HG03196 (cell line): ENCODE data around the gene HS6ST1.
A peak's percentile ranks its signal among the peaks of the same experiment; 100 is the strongest.
"Not testable (repeated sequence)": the region's sequence is repeated elsewhere in the genome, so short reads cannot be mapped to it uniquely, and the experiment has no call there.

Experiments
- ATAC-seq: cut with Tn5 transposase; IDR thresholded peaks from one replicate; pipeline ENCODE4 v1.9.1; 2021; ENCODE audit not compliant: unreplicated experiment

Gene HS6ST1

DNA sequence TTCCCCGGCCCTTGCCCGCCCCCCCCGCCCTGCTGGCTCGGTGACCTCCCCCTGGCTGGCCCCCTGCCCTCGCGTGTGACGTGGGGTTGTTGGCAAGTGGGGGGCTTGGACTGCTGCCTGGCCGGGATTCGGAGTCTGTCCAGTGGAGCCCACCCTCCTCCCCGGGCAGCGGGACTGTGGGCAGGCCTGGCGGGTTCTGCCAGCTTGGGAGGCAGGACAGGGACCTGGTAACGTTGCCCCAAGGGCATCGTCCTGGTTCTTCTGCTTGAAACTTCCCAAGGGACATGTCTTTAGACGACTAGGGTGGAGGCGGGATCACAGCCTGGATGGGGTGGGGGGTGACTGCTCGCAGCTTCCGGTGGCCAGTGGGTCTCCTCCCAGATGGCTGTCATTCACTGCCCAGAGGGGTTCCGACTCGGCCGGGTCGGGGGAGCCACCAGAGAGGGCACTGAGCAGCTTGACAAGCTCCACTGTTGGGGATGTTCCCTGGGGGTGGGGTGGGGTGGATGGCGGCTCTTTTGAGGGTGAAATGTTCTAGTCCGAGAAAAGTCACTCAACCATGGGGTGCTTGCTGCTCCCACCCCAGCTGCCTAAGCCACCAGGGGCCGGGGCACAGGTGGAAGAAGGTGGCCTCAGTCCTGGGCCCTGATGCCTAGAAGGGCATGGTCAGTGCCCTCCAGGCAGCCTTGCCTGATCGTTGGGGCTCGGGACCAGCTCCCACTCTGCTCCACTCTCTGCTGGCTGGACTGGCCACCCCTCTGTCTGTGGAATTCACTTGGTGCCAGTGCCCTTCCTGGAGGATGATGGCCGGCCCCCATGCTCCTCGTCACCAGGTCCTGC, 4.3 kb upstream of the HS6ST1 start:
- no peak for ATAC-seq

DNA sequence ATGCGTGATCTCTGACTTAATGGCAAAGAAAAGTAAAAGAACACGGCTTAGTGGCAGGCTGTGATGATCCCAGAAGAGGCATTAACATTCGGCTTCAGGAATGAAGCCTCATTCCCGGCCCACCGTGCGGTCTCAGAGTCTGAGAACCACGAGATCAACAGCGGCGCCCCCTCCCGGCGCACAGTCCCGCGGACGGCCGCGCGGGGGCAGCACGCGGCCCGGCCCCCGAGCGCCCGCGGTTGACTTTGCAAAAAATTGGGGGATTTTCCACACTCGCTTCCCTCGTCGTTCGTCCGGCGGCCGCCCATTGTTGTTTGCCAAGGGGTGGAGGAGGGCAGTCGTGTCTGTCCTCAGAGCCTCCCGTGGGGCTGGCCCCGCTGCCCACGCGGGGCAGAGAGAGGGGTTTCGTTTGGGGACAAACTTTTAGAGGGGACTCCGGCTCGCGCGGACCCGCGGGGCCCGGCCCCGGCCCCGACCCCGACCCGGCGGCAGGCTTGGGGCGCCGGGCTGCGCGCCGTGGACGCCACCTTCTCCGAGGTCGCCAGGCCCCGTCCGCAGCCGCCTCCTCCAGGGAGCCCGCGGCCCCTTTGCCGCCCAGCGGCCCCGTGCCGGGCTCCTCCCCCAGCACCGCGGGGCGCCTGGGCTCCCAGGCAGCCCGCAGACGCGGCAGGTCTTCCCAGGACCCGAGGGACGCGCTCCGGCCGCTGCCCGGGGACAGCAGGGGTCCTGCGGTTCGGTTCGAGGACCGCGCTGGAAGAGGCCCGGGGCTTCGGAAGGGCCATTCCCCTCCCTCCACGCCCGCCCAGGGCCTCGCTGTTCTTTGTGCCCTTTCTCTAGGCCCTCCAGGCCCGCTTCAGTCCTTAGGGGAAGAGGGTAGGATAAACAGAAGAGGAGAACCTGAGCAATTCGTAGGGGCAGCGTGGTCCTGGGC, 3.4 kb upstream of the HS6ST1 start:
- ATAC-seq: peak; percentile 43

DNA sequence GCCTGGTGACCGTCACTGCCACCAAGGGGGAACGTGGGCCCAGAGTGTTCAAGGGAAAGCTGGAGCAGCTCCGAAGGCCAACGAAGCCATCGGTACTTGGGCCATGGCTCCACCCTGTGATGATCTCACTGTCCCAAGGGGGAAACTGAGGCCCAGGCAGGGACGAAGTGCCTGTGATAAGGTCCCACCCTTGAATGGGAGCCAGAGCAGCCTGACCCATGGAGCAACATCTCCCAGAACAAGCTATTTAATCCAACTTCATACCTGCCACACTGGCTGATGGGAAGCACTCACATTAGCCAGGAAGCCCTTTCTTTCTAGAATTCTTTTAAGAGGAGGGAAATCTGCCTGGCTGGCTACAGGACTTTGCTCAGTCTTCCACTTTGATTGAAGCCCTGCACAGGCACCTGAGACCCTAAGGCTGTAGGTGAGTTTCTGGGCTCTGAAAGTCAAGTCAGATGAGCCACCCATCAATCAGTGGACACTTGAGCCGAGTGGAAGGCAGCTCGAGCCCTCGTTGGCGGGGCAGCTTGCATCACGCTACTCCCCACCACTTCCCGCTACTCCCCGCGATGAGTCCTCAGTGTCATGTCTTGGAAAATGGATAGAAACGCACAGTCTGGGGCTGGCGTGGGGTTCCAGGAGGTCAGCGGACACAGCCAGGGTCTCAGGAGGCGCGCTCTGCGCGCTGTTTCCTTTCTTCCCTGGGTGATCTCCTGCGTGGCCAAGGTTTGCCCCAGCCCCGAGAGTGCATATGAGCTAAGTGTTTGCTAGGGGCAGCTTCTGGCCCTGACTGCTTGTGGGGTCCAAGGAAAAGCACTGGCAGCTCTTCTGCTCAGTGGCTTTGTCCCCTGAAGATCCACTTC, 2.5 kb upstream of the HS6ST1 start:
- no peak for ATAC-seq

DNA sequence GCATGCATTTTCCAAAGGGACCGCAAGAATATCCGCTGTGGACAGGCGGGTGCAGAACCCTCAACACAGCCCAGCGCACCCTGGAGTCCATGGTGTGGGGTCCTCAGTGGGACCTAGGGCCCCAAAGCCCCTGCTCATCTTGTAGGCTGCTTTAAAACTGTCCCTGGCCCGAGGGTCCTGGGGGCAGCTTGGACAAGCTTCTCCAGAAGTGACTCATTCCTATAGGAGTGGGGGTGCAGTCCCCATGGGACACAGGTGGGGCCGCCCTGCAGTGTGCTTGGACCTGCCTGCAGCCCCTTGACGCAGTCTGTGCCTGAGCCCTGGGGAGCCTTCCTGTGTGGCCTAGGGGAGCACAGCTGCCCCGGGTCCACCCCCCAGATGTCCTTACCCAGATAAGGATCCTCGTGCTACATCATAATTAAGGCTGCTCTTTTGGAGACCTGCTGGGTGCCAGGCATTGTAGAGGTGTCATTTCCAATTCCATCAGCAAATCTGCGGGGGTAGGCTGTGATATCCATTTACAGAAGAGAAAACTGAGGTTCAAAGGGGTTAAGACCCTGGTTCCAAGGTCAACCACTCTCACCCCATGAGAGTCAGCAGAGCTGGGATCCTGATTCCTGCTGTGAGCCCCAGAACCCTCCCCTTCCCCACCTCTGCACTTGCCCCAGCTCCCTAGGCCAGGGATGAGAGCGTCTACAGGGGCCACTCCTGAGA, 1.7 kb upstream of the HS6ST1 start:
- no peak for ATAC-seq

DNA sequence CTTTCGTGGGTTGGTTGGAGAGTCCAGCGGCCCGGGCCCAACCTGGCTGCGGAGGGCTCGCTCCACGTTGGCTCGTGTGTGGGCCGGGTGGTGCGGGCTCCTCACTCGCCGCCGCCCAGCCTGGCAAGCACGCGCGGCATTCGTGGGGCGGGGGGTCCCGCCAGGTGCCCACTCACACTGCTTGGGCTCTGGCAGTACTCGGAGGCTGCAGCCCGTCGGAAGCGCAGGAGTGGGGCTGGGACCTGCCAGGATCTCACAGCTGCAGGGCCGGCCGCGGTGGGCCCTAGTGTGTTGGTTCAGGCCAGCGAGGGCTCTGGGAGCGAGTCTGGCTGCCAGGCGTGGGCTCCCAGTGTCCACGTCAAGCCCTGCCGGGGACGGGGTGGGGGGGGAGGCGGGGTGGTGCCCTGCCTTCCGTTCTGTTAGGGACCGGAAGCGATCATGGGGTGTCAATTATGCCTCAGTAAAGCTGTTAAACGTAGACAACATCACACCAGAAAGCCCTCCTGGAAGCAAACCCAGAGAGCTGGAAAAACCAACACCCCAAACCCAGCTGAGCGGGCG, 1.0 kb upstream of the HS6ST1 start:
- no peak for ATAC-seq

DNA sequence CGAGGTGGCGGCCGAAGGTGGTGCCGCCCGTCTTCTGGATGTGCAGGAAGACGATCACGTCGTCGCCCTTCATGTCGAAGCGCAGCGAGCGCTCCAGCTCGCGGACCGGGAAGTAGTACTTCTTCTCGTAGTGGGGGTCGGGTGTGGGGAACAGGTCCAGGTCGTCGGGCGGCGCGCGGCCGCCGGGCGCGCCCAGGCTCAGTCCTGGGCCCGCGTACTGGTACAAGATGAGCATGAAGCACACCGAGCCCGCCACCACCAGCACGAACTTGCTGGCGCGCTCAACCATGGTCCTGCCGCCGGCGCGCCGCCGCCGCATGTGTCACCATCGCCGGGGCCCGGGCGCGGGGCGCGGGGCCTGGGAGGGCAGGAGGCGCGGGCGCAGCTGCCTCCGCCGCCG, 423 bp downstream of the HS6ST1 start:
- ATAC-seq: peak; percentile 1

DNA sequence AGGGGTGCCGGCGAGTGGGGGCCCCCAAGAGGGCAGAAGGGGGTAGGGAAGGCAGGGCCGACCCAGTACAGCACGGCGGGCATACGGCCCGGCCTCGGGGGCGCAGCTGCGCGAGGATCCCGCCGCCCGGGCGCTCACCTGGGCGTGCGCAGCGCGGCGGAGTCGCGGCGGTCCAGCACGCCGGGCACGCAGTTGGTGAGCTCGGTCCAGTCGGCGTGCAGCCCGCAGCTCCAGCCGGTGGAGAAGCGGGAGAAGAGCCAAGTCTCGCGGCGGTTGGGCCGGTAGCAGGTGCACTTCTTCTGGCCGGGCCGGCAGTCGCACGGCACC, 806 bp downstream of the HS6ST1 start:
- ATAC-seq: not testable (repeated sequence)

DNA sequence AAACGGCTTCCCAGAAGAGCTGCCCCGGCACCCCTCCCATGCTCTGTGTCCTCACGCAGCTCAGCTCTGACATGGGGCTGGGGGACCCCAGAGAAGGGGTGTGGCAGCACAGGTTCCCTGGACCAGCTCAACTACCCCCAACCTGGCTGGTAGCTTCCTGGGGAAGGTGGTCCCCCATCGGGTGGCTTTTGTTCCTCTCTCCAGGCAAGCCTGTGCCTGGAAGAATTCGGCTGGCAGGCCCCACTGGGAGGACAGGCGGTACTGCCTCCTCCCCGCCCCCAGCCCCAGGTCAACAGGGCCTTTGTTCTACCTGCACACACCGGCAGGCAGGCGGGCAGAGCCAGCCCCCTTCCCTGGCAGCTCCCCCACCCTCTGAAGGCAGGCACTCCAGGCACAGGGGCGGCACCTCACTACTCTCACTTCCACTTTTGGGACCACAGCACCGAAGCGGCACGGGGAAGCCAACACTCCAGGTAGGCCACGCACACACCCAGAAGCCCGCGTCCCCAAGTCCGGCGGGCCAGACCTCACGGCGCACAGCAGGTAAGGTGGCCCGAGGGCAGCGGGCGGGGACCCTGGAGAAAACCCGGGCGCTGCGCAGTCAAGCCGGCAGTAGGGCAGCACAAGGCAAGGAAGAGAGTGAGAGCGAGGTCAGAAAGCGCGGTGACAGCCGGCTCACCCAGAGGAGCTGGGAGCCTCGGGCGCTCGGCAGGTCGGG, 1.3 kb downstream of the HS6ST1 start:
- ATAC-seq: peak; percentile 42

DNA sequence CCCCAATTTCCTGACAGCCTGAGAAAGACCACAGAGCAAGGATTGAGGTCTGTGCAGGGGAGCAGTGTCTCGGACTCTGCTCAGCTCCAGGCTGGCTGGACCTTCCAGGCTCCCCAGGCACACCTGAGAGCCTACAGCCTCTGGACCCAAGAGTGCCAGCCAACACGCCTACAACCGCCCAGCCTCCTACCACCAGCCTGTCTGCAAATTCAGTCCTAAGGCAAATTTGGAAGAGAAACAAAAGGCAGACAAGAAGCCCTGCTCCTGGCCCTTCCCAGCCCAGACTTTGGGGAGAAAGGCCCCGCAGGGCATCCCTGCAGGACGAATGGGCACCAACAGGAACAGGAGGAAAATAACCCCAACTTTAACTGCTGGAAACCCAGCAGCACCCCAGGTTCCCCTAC, 1.9 kb downstream of the HS6ST1 start:
- ATAC-seq: no peak

DNA sequence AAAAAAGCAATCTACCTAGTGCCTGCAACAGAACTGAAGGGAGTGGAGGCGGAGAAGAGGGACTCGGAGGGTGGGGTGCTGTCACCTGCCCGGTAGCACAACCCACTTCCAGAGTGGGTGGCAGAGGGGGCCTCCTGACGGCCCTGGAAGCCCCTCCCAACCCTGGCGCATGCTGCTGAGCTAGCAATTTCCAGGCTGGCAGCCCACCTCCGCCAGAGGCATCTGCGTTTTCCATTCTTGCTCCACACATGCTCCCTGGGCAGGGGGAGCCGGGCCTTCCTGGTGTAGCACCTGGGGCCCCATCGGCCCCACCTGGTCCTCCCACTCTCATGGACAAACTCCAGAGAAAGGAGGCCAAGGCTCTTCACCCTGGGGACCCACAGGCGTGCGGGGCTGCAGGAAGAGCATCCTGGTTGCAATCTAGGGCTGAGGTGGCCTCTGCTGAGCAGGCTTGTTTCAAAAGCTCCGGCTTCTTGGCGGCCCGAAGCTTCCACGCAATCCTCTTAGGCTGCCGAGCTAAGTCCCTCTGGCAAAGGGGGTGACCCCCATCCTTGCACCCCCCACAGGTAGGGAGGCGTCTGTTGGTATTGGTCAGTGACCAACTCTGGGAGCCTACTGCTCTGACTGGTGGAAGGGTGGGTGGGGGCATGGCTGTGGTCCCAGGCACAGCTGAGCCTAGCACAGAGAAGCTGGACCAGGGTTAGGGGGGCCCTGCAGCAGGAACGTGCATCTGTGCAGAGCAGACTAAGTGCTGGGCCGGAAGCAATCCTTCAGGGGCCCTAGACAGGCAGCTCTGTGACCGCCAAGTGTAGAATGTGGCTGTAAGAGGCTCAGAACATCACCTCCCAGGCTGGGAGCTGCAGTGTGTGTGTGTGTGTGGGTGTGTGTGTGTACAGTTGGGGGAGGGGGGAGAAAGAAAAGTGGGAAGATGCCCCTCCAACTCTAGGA, 2.6 kb downstream of the HS6ST1 start:
- ATAC-seq: no peak

DNA sequence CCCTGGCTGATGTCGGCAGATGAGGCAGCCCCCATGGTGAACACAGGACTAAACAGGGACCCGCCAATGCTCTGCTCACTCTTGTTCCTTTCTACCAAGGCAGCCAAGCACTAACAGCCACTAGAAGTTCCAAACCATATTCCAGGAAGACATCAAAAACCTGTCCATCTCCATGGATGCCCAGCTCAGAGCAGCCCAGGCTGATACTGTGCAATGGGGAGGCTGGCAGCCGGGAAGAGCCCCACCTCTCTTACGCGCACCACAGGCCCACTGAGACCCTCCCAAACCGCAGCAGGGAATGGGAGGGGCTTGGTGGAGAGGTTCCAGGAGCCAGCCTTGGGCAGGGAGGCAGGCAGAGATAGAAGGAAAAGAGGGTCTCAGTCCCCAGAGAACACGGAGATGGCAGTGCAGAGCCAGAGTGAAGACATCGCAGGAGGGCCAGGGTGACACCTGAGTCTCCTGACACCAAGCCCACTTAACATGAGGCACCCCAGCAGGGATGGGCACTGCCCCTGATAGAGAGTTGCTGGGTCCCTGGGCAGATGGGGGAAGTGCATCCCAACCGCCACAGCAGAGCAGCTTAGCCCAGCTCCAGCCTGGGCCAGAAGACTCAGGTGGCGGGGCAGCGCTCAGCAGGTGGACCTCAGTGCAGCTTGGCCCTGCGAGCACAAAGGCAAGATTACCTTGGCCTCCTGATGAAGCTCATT, 3.4 kb downstream of the HS6ST1 start:
- ATAC-seq: no peak

DNA sequence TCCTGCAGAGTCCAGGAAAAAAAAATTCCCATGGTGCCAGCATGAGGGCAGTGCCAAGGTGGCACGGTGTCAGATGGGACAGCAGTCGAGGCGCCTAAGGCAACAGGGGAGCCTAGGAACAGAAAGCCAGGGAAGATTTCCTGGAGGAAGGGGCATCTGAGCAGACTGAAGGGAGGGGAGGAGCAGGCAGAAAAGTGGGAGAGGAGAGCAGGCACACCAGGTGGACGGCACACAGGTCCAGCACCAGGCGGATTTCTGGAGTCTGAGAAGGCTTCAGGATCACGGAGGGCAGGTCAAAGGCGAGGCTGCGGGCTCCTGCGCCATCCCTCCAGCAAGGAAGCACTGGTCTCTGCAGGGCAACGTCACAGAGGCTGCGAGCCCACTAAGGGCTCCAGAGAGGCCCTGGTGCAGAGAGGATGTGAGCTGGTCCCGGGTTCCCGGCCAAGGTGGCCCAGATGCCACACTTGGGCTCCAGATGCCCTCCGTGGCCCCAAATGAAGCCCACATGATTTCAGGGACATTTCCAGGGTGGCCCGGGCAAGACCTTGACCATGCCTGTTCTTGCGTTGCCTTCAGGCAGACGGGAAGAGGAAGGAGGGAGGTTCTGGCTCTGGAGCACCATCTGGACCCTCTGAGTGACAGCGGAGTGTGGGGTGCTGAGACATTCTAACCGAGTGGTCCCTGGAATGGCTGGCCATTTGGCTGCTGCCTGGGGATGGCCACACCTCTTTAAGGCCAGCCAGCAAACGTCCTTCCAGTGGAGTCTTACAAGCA, 4.1 kb downstream of the HS6ST1 start:
- ATAC-seq: no peak

DNA sequence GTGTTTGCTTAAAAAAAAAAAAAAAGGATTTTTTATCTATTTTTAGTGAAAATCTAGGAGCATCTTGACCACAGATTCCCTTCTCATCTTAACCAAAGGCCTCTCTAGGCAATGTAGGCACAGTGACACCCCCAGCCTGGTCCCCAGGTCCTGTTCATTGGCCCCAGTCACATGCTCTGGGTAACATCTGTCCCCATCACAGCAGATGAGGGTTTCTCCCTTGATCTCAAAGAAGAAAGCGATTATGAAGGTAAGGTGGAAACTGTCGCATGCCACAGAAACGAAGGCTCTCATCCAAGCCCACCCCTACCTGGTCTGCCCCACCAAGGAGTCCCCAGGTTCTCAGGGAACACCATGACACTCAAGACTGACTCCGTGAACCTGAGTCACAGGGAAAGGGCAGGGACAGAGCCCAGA, 4.7 kb downstream of the HS6ST1 start:
- ATAC-seq: no peak

DNA sequence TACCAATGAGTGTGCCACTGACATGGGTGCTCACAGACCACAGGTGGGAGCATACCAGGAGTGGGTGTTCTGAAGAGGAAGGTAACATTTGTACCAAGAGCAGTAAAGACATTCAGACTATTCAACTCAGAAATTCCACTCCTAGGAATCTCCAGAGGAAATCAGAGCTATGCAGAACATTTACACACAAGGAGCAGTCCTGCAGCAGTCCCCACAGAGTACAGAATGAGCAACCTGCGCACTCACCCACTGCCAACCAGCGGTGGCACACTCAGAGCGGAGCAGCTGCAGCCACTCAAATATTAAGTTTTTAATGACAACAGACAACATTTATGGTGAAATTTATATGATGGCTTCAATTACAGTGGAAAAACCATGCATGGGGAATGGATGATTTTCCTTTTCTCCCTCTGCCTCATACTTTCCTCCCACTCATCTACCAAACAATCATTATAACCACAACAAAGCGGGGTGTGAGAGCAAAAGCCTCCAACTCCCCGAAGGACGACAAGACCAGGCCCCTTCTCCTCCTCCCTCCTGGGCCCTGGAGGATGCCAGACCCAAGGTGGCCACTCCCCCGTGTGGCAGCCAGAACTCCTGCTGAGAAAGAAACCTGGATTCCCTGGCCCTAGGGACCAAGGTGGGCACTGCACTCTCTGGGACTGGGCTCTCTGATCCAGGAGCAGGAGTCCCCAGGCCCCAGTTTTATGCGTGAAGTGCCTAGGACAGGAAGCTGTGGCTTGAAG, 5.4 kb downstream of the HS6ST1 start:
- ATAC-seq: no peak

DNA sequence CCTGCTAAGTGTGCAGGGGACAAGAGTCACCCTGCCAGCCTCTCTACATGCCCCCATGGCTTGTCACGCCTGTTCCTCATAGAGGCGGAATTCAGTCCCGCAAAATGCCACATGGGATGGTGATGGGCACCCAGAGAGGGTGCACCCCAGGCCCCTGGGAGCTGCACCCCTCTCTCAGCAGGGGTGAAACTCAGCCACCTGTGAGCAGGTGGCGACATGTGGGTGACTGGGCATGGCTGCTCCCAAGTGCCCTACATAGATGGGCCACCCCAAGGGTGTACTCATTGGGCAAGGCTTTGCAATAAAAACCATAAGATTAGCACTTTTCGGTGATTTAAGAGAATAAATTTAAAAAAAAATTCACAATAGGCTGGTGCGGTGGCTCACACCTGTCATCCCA, 6.3 kb downstream of the HS6ST1 start:
- ATAC-seq: no peak

DNA sequence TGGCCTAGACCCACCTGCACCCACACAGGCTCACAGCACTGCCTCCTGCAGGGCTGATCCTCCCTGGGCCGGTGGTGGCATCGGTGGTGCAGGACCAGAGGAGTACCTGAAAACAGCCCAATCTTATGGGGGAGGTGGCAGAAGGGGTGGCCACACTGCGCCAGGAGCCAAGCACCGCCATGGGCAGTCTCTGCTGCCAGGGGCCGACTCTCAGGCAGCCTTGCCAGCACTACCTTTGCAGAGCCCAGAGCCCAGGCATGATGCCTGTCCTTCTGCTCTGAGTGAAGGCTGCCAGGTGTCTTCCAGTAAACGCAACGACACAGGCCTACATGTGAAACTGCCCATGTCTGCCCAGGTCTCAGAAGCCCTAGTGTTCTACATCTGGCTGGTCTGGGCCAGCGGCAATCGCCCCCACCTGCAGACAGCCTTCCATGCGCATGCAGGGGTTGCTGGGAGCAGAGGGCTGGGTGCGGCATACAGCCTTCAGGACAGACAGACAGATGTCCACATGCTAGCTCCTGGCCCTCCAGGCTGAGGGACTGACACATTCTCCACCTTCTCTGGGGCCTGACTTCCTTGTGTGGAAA, 6.8 kb downstream of the HS6ST1 start:
- ATAC-seq: no peak
